DOHH2 (cell line): Measurements from ENCODE around the gene LIN52.

Experiments used
- H3F3A ChIP-seq: fragments of 200-600 bp; sonication (generic), shearing (Covaris generic); 2 replicates; pipeline ENCODE4 v1.6.0; 2016; ENCODE audit warnings: antibody characterized with exemption, mild to moderate bottlenecking; ENCODE audit not compliant: control insufficient read depth, insufficient read depth
- H3K27ac ChIP-seq: fragments of 200-600 bp; sonication (generic); 2 replicates; pipeline ENCODE4 v1.5.1; 2014; ENCODE audit warnings: low read depth, mild to moderate bottlenecking, low read length, moderate library complexity
- H3K27me3 ChIP-seq: fragments of 200-600 bp; sonication (generic); 2 replicates; pipeline ENCODE4 v1.6.1; 2014; ENCODE audit warnings: mild to moderate bottlenecking, low read length, mixed read lengths; ENCODE audit not compliant: control insufficient read depth
- H3K36me3 ChIP-seq: fragments of 200-600 bp; sonication (generic); 2 replicates; pipeline ENCODE4 v1.6.1; 2014; ENCODE audit warnings: mild to moderate bottlenecking, low read length, moderate library complexity, mixed read lengths; ENCODE audit not compliant: control insufficient read depth
- H3K4me1 ChIP-seq: fragments of 200-600 bp; sonication (generic); 2 replicates; pipeline ENCODE4 v1.6.1; 2014; ENCODE audit warnings: mild to moderate bottlenecking, low read length, mixed read lengths; ENCODE audit not compliant: control insufficient read depth
- H3K4me2 ChIP-seq: fragments of 200-600 bp; sonication (generic); 2 replicates; pipeline ENCODE4 v1.6.0; 2014; ENCODE audit warnings: mild to moderate bottlenecking, low read length, moderate library complexity
- H3K4me3 ChIP-seq: fragments of 200-600 bp; sonication (generic); 2 replicates; pipeline ENCODE4 v1.5.1; 2014; ENCODE audit warnings: mild to moderate bottlenecking, low read length, mixed read lengths
- H3K79me2 ChIP-seq: fragments of 200-600 bp; sonication (generic); 2 replicates; pipeline ENCODE4 v1.6.1; 2014; ENCODE audit warnings: mild to moderate bottlenecking, low read length, mixed read lengths; ENCODE audit not compliant: control insufficient read depth
- H3K9me2 ChIP-seq: fragments of 200-600 bp; sonication (generic); replicated peaks from 2 replicates; pipeline ENCODE4 v1.6.1; 2014; ENCODE audit warnings: mild to moderate bottlenecking, low read length, mixed read lengths; ENCODE audit not compliant: control insufficient read depth
- H3K9me3 ChIP-seq: fragments of 200-600 bp; sonication (generic); 2 replicates; pipeline ENCODE4 v1.6.1; 2014; ENCODE audit warnings: antibody characterized with exemption, low read length, mixed read lengths; ENCODE audit not compliant: control insufficient read depth, insufficient read depth
- H4K20me1 ChIP-seq: fragments of 200-600 bp; sonication (generic); 2 replicates; pipeline ENCODE4 v1.6.0; 2014; ENCODE audit warnings: low read depth, mild to moderate bottlenecking, antibody characterized with exemption, low read length, moderate library complexity; ENCODE audit not compliant: control insufficient read depth, insufficient read depth
- CTCF ChIP-seq: fragments of 200-600 bp; sonication (generic); IDR thresholded peaks from one replicate; pipeline ENCODE4 v1.5.1; 2014; ENCODE audit warnings: antibody characterized with exemption, mild to moderate bottlenecking, low read depth, low read length; ENCODE audit not compliant: poor library complexity, severe bottlenecking
- EZH2phosphoT487 ChIP-seq: fragments of 200-600 bp; sonication (generic); IDR thresholded peaks from 2 replicates; pipeline ENCODE4 v1.6.1; 2017; ENCODE audit warnings: borderline replicate concordance, mild to moderate bottlenecking, antibody characterized with exemption, low read length, moderate library complexity, mixed read lengths

LIN52 gene

DNA sequence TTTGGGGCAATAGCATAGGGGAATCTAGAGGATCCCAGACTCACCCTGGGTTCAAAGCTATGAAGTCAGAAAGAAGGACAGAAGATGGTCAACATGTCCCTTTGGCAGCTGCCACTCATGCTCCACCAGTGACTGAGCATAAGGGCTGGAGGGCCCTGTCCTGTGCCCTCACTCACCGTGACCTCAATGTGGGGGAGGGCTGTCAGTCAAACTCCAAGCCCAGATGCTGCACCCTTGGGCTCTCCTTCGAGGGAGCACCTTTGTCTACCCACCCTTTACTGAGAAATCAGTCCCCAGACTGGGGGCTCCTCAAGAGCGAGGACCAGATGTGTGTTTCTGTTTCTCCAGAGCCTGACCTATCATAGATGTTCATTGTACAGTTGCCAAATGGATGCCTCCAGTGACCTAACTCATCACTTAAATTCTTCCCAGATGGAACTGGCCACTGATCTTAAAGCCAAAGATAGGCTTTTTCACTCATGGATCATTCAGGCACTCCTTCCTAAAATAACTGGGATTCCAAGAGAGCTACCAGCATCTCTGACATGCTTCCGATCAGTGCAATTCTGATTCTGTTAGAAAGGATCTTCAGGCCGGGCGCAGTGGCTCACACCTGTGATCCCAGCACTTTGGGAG lies 127.3 kb downstream of the LIN52 start:
- H3K9me3 ChIP-seq: no peaks in the 10 kb centered on the region
- H3K4me1 ChIP-seq: no peaks in the 10 kb centered on the region
- no peak overlapping the region for H3K27ac ChIP-seq
- no peak overlapping the region for H3K4me3 ChIP-seq
- H3K9me2 ChIP-seq: no peaks in the 10 kb centered on the region
- H3K4me2 ChIP-seq: no peak overlapping the region
- H3K36me3 ChIP-seq: no peaks in the 10 kb centered on the region
- no peaks in the 10 kb centered on the region for H4K20me1 ChIP-seq
- no peak for TF ChIP-seq EZH2phosphoT487
- no peak for TF ChIP-seq CTCF
- H3F3A ChIP-seq: no peaks in the 10 kb centered on the region
- H3K79me2 ChIP-seq: no peaks in the 10 kb centered on the region
- H3K27me3 ChIP-seq: no peaks in the 10 kb centered on the region

DNA sequence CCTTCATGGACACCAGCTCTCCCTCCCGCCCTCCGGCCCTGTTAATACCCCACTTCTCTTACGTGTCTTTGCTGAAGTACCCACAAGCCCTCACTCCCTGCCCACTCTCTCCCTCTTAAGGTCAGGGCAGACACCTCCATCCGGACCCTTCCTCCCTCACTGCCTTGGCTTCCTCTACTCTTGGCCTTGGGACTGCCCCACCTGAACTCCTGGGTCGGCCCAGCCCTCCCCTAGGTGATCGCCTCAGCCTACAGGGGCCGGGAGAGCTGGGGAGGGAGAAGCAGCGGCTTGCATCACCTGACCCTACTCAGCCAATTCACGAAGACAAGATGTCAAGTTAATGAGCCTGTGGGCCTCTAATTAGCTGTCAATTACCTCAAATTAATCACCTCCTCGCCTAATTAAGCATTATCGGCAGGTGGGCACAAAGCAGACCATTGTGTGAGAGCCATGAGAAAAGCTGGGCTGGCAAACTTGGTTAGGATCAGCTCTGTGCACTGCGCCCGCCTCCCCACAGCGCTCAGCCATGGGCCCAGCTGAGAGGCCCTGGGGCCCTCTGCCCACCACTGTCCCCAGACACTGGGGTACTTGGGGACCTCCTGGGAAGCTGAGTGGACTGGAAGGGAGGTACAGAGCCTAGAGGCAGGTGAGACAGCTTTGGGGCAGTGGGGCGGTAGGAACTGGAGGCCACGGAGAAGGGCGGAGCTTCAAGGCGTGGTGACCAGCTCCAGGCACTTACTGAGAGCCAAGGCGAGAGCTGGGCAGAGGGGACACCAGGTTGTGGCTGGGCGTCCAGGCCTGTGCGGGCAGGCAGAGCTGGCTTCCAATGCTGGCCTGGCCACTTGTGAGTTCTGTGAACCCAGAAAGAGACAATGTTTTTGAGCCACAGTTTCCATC lies 129.4 kb downstream of the LIN52 start:
- no peak for TF ChIP-seq EZH2phosphoT487
- TF ChIP-seq CTCF: no peak
- no peaks in the 10 kb centered on the region for H3K9me3 ChIP-seq
- no peak overlapping the region for H3K27ac ChIP-seq
- H3F3A ChIP-seq: no peaks in the 10 kb centered on the region
- H3K36me3 ChIP-seq: no peaks in the 10 kb centered on the region
- no peak overlapping the region for H3K4me3 ChIP-seq
- no peaks in the 10 kb centered on the region for H3K79me2 ChIP-seq
- no peak overlapping the region for H3K4me2 ChIP-seq
- no peaks in the 10 kb centered on the region for H4K20me1 ChIP-seq
- no peaks in the 10 kb centered on the region for H3K9me2 ChIP-seq
- H3K27me3 ChIP-seq: 0 out of 2 replicates have a peak, but pooled peaks cover 3% of the 10 kb centered on the region
- no peaks in the 10 kb centered on the region for H3K4me1 ChIP-seq

DNA sequence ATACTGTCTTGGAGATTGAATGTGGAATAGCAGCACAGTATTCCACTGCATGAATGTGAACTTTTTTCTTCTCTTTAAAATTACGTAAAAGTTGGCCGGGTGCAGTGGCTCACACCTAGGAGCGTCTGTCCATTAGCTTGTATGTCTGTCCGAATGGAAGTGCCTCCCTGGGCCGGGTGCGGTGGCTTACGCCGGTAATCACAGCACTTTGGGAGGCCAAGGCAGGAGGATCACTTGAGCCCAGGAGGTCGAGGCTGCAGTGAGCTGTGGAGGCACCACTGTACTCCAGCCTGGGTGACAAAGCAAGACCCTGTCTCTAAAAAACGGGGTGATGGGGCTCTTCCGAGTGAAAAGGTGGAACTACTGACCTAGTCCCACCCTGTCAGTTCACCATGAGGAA lies 131.9 kb downstream of the LIN52 start:
- Histone ChIP-seq H3K9me2 (no peaks in the 10 kb centered on the region), H3K4me2 (no peak overlapping the region), H3K27ac (no peak overlapping the region), H3K36me3 (no peaks in the 10 kb centered on the region), H3K79me2 (no peaks in the 10 kb centered on the region), H4K20me1 (no peaks in the 10 kb centered on the region), H3K9me3 (no peaks in the 10 kb centered on the region), H3K4me3 (no peak overlapping the region), H3K4me1 (no peaks in the 10 kb centered on the region), H3F3A (no peaks in the 10 kb centered on the region), H3K27me3 (0 out of 2 replicates have a peak, but pooled peaks cover 3% of the 10 kb centered on the region)
- TF ChIP-seq CTCF (no peak), EZH2phosphoT487 (no peak)
